Panc1 (cell line): Measurements from ENCODE around the gene FAM240A.

Experiments used
- POLR2AphosphoS5 ChIP-seq: IDR thresholded peaks from 2 replicates; pipeline ENCODE4 v1.6.1; 2012; ENCODE audit warnings: mild to moderate bottlenecking, low read depth, low read length, moderate library complexity
- TCF7L2 ChIP-seq: IDR thresholded peaks from 2 replicates; pipeline ENCODE4 v1.6.1; 2011; ENCODE audit warnings: mild to moderate bottlenecking, low read depth, low read length, inconsistent platforms
- TF ChIP-seq, protein P1 (sequence below): fragments of 450-650 bp; IDR thresholded peaks from 2 replicates; pipeline ENCODE4 v1.5.1; 2017; ENCODE audit warnings: mild to moderate bottlenecking

GRCh38 chr3:46619845-46620778 is 7.8 kb downstream of the FAM240A start:
- TF ChIP-seq, protein P1, sequence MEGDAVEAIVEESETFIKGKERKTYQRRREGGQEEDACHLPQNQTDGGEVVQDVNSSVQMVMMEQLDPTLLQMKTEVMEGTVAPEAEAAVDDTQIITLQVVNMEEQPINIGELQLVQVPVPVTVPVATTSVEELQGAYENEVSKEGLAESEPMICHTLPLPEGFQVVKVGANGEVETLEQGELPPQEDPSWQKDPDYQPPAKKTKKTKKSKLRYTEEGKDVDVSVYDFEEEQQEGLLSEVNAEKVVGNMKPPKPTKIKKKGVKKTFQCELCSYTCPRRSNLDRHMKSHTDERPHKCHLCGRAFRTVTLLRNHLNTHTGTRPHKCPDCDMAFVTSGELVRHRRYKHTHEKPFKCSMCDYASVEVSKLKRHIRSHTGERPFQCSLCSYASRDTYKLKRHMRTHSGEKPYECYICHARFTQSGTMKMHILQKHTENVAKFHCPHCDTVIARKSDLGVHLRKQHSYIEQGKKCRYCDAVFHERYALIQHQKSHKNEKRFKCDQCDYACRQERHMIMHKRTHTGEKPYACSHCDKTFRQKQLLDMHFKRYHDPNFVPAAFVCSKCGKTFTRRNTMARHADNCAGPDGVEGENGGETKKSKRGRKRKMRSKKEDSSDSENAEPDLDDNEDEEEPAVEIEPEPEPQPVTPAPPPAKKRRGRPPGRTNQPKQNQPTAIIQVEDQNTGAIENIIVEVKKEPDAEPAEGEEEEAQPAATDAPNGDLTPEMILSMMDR: no peak
- TF ChIP-seq POLR2AphosphoS5 (no peak), TCF7L2 (no peak)
